Lower leg skin (tissue), 4 donors: Measurements from ENCODE around the gene BBIP1. TPM values are rescaled to one million over a fixed set of nuclear protein-coding genes. Genes with fewer than 3 reads are reported as not detected.

Source experiments
- DNase-seq, 2 donors: peaks; one replicate each; pipeline ENCODE4 v3.0.0-alpha.2; 2019; ENCODE audit warnings: low spot score in 2 of 2
- H3K4me3 ChIP-seq: fragments of 200-600 bp; sonication (generic); 2 replicates; pipeline ENCODE4 v1.5.1; 2017; ENCODE audit warnings: mild to moderate bottlenecking, low read depth; ENCODE audit not compliant: poor library complexity, severe bottlenecking
- POLR2A ChIP-seq, 2 donors: fragments of 450-650 bp; IDR thresholded peaks; one replicate each; pipeline ENCODE4 v1.6.1; 2016 to 2017; ENCODE audit warnings: antibody characterized with exemption in 2 of 2, mild to moderate bottlenecking in 1 of 2, moderate library complexity in 1 of 2
- WGBS, 2 donors: methylation state at CpG; one replicate each; pipeline ENCODE4 v1.1.5; 2018; 5-methylcytosine and 5-hydroxymethylcytosine counted together
- intact Hi-C: fragments of 100-400 bp; cut with DNase I; formaldehyde crosslinking; loops from one replicate; pipeline ENCODE4 v1.15.0; 2023; ENCODE audit warnings: low total_unique reads
- total RNA-seq, 4 donors: library from RNA; depleted of rRNA; stranded (reverse); fragments of >200 nt; gene quantifications; one replicate each; pipeline ENCODE4 v1.1.0, GENCODE V29; 2016
- TF ChIP-seq, protein P1 (sequence below), 3 donors: fragments of 450-650 bp; IDR thresholded peaks; one replicate each; pipeline ENCODE4 v1.5.1; 2016; ENCODE audit warnings: antibody characterized with exemption in 3 of 3, mild to moderate bottlenecking in 3 of 3, moderate library complexity in 2 of 3

The BBIP1 gene
- total RNA-seq, 4 donors from 2014 or later = 6.0 to 10.3 (median 8.9) TPM

DNA sequence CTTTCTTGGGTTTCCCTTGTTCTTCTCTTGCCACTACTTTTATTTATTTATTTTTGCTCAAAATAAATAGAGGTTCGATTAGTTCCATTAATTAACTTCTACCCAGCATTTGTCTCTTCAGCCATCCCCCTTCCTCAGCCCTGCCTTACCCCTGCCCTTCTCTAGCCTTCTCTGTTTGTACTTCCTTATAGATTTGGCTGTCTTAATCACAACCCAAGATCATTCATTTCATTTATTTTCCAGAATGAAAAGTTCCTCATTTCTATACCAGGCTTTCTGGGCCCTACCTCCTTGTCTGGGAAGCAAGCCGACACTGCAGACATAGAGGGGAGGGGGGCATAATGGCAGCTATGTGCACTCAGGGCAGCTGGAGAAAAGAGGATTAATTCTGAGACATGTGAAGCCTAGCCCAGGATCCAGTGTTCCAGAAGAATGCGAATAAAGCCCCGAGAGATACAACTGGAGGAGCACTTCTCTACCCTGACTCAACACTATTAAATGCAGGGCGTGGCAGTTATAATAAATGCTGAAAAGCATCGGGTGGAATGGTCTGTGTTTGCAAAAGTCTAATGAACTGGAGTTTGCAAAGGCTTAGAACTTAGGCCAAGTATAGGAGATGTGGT, 53.7 kb downstream of the BBIP1 start:
- no peak overlapping the region for H3K4me3 ChIP-seq
- intact Hi-C loops = no loop called here
- peak; percentile 76 to 85 for DNase-seq
- WGBS, 2 donors = 14 to 17% methylated on average over 6 of the region's 6 CpGs
- TF ChIP-seq, protein P1, sequence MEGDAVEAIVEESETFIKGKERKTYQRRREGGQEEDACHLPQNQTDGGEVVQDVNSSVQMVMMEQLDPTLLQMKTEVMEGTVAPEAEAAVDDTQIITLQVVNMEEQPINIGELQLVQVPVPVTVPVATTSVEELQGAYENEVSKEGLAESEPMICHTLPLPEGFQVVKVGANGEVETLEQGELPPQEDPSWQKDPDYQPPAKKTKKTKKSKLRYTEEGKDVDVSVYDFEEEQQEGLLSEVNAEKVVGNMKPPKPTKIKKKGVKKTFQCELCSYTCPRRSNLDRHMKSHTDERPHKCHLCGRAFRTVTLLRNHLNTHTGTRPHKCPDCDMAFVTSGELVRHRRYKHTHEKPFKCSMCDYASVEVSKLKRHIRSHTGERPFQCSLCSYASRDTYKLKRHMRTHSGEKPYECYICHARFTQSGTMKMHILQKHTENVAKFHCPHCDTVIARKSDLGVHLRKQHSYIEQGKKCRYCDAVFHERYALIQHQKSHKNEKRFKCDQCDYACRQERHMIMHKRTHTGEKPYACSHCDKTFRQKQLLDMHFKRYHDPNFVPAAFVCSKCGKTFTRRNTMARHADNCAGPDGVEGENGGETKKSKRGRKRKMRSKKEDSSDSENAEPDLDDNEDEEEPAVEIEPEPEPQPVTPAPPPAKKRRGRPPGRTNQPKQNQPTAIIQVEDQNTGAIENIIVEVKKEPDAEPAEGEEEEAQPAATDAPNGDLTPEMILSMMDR (IDR thresholded peaks at IDR 0.05) = no peak
- TF ChIP-seq POLR2A (IDR thresholded peaks at IDR 0.05) = no peak

DNA sequence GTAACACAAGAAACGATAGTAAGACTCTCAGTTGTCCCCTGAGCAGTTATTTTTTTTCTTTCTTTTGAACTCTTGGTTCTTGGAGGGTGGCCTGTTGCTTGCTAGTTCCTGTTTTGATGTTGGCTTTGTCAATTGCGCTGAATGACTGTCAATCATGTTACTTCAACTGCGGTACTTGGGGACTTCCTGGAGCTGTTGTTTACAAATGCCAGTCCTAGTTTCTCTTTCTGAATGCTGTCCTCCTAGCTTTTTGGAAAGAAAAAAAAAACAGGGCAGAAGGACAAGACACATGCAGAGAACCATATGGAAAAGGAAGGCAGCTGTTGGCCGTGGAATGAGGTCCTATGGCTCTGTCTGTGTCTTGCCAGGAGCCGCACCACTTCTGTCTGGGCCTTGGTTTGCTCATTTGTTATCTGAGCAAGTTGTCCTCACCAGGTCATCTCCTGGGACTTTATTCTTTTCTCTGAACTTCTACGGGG, 54.3 kb downstream of the BBIP1 start:
- 24% methylated on average over 6 of the region's 6 CpGs for WGBS, 2 donors
- DNase-seq = no peak
- TF ChIP-seq, protein P1 (IDR thresholded peaks at IDR 0.05) = no peak
- no peak for TF ChIP-seq POLR2A (IDR thresholded peaks at IDR 0.05)
- intact Hi-C loops = no loop called here
- H3K4me3 ChIP-seq = no peak overlapping the region

DNA sequence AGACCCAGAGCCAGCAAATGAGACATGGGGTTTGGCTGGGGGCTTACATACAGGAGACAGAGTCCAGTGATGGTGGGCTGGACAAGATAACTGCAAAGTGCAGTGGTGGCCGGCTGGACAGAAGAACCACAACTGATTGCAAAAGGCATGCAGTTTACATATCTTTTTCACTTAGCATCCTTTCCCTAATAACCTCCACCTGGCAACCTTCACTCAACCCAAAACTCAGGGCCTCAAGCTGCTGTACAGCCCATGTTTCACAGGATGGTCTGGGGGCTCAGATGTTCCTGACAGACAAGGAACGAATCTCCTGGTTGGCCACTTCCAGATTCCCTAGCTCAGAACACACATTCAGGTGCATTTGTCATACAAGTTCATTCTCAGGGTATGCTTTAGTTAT, 55.0 kb downstream of the BBIP1 start:
- intact Hi-C loops = no loop called here
- no peak overlapping the region for H3K4me3 ChIP-seq
- DNase-seq = peak in 1 of 2 donors; percentile 75
- WGBS, 2 donors = 90 to 92% methylated on average over 2 of the region's 2 CpGs
- no peak for TF ChIP-seq POLR2A (IDR thresholded peaks at IDR 0.05)
- TF ChIP-seq, protein P1 (IDR thresholded peaks at IDR 0.05) = no peak

DNA sequence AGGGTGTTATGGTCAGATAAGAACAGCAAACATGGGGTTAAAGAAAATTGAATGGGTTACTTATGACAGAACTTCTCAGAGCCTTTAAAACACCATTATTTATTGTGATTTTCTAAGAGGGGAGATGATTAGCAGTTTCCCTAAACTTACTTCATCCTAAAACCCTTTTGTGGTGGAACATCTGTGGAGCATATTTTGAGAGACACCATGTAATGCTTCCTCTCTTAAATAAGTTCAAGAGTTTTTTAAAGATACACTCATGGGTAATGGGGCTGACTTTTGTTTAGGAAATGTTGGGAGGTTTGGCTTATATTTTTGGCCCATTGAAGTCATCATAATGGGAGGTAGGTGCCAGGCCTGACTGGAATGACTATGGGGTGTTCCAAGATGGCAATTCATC, 55.6 kb downstream of the BBIP1 start:
- no peak for DNase-seq
- intact Hi-C loops = no loop called here
- no peak overlapping the region for H3K4me3 ChIP-seq
- TF ChIP-seq POLR2A (IDR thresholded peaks at IDR 0.05) = no peak
- TF ChIP-seq, protein P1 (IDR thresholded peaks at IDR 0.05) = no peak

DNA sequence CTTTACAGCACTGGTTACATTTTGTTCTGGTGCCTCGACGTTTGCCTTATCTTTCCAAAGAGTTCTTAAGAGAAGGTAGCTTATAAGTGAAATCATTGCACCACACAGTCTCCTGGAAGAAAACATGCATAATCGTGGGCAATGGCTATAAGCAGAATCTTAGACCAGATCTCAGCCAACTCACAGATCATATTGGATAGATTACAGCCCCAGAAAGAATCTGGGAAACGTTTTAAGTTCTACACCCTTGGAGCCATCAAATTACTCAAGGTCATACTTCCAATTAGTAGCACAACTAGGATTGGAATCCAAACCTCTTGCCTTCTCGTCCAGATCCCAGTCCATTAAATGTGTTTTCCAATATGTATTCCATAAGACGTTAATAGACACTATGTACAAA, 56.0 kb downstream of the BBIP1 start:
- 51 to 56% methylated on average over 6 of the region's 6 CpGs for WGBS, 2 donors
- TF ChIP-seq, protein P1 (IDR thresholded peaks at IDR 0.05) = no peak
- TF ChIP-seq POLR2A (IDR thresholded peaks at IDR 0.05) = no peak
- H3K4me3 ChIP-seq = no peak overlapping the region
- no peak for DNase-seq
- intact Hi-C loops = no loop called here
